ENCODE measurements around the gene HILPDA. TPM values are rescaled to one million over a fixed set of nuclear protein-coding genes. Genes with fewer than 3 reads are reported as not detected.

HILPDA gene
- total and polyA plus RNA-seq, 9 of the 15 experiments (the other 6 are each of a cell fraction or from before 2014, with no cell fraction given): 8.3 to 71.8 (median 23.5) TPM

DNA sequence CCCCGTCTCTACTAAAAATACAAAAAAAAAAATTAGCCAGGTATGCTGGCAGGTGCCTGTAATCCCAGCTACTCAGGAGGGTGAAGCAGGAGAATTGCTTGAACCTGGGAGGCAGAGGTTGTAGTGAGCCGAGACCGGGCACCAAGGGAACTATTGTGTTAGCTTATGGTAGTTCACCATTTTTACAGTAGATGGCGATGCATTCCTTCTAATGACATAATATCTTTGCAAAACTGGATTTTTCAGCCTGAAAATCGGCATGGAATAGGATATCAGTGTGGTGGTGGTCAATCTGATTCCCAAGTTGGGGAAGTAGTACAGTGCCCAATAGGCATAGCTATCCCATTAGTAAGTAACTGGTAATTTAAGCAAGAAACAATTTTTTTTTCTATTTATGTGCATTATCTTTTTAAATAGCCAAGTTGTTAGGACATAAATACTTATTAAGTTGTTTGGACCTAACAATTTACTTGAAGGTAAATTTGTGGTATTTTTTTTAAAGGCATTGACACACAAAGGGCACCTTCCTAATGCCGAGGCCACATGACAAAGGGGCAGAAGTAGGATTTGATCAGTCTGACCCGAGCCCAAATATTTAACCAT is 28.3 kb upstream of the HILPDA start (continued):
- TF ChIP-seq ZC3H4 (CRISPR knock-in tag; IDR thresholded peaks at IDR 0.05; ENCODE audit: borderline replicate concordance) (no peak), NR2C1 (IDR thresholded peaks at IDR 0.05) (peak; percentile 38; the same call in 1 of the 2 replicates), NR2C1 (tag; IDR thresholded peaks at IDR 0.05) (no peak), SRF (CRISPR knock-in tag; IDR thresholded peaks at IDR 0.05) (peak in 1 of 2 experiments; percentile 30; a peak in 1 of 4 replicates), RFX1 (IDR thresholded peaks at IDR 0.05) (peak; percentile 17; the same call in 1 of the 2 replicates), ZNF197 (CRISPR knock-in tag; IDR thresholded peaks at IDR 0.05; ENCODE audit: low read depth) (no peak), DACH1 (IDR thresholded peaks at IDR 0.05; ENCODE audit: partially characterized antibody) (no peak), TEAD4 (IDR thresholded peaks at IDR 0.05; ENCODE audit: low read length) (0 out of 2 replicates have a peak, but pooled peaks have one; percentile 7), TEAD4 (CRISPR knock-in tag; IDR thresholded peaks at IDR 0.05; ENCODE audit: borderline replicate concordance) (no peak), MAFK (IDR thresholded peaks at IDR 0.05; ENCODE audit: low read length) (no peak), JUND (IDR thresholded peaks at IDR 0.05; ENCODE audit: borderline replicate concordance, low read depth, low read length) (no peak), JUND (tag; IDR thresholded peaks at IDR 0.05; ENCODE audit: borderline replicate concordance, low read depth, low read length) (0 out of 3 replicates have a peak, but pooled peaks have one; percentile 16)
- TF ChIP-seq, protein P1, sequence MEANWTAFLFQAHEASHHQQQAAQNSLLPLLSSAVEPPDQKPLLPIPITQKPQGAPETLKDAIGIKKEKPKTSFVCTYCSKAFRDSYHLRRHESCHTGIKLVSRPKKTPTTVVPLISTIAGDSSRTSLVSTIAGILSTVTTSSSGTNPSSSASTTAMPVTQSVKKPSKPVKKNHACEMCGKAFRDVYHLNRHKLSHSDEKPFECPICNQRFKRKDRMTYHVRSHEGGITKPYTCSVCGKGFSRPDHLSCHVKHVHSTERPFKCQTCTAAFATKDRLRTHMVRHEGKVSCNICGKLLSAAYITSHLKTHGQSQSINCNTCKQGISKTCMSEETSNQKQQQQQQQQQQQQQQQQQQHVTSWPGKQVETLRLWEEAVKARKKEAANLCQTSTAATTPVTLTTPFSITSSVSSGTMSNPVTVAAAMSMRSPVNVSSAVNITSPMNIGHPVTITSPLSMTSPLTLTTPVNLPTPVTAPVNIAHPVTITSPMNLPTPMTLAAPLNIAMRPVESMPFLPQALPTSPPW (CRISPR knock-in tag; IDR thresholded peaks at IDR 0.05): no peak
- TF ChIP-seq, protein P2, sequence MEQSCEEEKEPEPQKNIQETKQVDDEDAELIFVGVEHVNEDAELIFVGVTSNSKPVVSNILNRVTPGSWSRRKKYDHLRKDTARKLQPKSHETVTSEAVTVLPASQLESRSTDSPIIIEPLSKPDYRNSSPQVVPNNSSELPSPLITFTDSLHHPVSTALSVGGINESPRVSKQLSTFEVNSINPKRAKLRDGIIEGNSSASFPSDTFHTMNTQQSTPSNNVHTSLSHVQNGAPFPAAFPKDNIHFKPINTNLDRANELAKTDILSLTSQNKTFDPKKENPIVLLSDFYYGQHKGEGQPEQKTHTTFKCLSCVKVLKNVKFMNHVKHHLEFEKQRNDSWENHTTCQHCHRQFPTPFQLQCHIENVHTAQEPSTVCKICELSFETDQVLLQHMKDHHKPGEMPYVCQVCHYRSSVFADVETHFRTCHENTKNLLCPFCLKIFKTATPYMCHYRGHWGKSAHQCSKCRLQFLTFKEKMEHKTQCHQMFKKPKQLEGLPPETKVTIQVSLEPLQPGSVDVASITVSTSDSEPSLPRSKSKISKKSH (CRISPR knock-in tag; IDR thresholded peaks at IDR 0.05): no peak
- TF ChIP-seq, protein P3, sequence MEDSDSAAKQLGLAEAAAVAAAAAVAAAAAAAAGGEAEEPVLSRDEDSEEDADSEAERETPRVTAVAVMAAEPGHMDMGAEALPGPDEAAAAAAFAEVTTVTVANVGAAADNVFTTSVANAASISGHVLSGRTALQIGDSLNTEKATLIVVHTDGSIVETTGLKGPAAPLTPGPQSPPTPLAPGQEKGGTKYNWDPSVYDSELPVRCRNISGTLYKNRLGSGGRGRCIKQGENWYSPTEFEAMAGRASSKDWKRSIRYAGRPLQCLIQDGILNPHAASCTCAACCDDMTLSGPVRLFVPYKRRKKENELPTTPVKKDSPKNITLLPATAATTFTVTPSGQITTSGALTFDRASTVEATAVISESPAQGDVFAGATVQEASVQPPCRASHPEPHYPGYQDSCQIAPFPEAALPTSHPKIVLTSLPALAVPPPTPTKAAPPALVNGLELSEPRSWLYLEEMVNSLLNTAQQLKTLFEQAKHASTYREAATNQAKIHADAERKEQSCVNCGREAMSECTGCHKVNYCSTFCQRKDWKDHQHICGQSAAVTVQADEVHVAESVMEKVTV (CRISPR knock-in tag; IDR thresholded peaks at IDR 0.05): peak; percentile 96
- TF ChIP-seq, protein P4, sequence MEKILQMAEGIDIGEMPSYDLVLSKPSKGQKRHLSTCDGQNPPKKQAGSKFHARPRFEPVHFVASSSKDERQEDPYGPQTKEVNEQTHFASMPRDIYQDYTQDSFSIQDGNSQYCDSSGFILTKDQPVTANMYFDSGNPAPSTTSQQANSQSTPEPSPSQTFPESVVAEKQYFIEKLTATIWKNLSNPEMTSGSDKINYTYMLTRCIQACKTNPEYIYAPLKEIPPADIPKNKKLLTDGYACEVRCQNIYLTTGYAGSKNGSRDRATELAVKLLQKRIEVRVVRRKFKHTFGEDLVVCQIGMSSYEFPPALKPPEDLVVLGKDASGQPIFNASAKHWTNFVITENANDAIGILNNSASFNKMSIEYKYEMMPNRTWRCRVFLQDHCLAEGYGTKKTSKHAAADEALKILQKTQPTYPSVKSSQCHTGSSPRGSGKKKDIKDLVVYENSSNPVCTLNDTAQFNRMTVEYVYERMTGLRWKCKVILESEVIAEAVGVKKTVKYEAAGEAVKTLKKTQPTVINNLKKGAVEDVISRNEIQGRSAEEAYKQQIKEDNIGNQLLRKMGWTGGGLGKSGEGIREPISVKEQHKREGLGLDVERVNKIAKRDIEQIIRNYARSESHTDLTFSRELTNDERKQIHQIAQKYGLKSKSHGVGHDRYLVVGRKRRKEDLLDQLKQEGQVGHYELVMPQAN (IDR thresholded peaks at IDR 0.05; ENCODE audit: borderline replicate concordance): no peak

Measured in K562 (cell line).